Breast epithelium (tissue), 3 donors: Measurements from ENCODE around the gene ZNG1F.

ENCODE experiments used
- POLR2A ChIP-seq: fragments of 450-650 bp; IDR thresholded peaks from one replicate; pipeline ENCODE4 v1.6.1; 2016; ENCODE audit warnings: antibody characterized with exemption, mild to moderate bottlenecking, moderate library complexity
- POLR2AphosphoS5 ChIP-seq, 3 donors: sonication (generic); formaldehyde crosslinking; IDR thresholded peaks; one replicate each; pipeline ENCODE4 v1.6.1; 2017; ENCODE audit warnings: antibody characterized with exemption in 3 of 3
- TF ChIP-seq, protein P1 (sequence below), 3 donors: fragments of 450-650 bp; IDR thresholded peaks; one replicate each; pipeline ENCODE4 v1.5.1; 2016 to 2017; ENCODE audit warnings: antibody characterized with exemption in 3 of 3, mild to moderate bottlenecking in 3 of 3, moderate library complexity in 3 of 3

DNA sequence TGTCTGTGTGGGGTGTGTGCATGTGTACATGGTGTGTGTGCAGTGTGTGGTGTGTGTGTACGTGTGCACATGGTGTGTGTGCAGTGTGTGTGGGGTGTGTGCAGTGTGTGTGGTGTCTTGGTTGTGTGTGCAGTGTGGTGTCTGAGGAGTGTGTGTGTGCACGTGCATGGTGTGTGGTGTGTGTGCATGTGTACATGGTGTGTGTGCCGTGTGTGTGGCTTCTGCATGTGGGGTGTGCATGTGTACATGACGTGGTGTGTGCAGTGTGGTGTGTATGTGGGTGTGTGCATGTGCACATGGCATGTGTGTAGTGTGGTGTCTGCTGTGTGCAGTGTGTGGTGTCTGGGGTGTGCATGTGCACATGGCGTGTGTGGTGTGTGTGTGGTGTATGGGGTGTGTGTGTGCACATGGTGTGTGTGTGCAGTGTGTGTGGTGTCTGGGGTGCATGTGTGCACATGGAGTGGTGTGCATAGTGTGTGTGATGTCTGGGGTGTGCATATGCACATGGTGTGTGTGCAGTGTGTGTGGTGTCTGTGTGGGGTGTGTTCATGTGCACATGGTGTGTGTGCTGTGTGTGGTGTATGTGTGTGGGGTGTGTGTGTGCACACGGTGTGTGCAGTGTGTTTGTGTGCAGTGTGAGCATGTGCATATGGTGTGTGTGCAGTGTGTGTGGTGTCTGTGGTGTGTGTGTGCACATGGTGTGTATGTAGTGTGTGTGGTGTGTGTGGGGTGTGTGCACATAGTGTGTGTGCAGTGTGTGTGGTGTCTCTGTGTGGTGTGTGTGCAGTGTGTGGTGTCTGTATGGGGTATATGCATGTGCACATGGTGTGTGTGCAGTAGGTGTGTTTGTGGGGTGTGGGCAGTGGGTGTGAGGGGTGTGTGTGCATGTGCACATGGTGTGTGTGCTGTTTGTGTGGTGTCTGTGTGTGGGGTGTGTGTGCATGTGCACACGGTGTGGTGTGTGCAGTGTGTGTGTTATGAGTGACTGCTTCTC is 40.6 kb upstream of the ZNG1F start:
- no peak for TF ChIP-seq POLR2A
- TF ChIP-seq, protein P1, sequence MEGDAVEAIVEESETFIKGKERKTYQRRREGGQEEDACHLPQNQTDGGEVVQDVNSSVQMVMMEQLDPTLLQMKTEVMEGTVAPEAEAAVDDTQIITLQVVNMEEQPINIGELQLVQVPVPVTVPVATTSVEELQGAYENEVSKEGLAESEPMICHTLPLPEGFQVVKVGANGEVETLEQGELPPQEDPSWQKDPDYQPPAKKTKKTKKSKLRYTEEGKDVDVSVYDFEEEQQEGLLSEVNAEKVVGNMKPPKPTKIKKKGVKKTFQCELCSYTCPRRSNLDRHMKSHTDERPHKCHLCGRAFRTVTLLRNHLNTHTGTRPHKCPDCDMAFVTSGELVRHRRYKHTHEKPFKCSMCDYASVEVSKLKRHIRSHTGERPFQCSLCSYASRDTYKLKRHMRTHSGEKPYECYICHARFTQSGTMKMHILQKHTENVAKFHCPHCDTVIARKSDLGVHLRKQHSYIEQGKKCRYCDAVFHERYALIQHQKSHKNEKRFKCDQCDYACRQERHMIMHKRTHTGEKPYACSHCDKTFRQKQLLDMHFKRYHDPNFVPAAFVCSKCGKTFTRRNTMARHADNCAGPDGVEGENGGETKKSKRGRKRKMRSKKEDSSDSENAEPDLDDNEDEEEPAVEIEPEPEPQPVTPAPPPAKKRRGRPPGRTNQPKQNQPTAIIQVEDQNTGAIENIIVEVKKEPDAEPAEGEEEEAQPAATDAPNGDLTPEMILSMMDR (IDR thresholded peaks at IDR 0.05): no peak
- no peak for TF ChIP-seq POLR2AphosphoS5 (IDR thresholded peaks at IDR 0.05)
